HT1080 (cell line): ENCODE results near the gene VAPB. TPM values are rescaled to one million over a fixed set of nuclear protein-coding genes. Genes with fewer than 3 reads are reported as not detected.

Source experiments
- DNase-seq: peaks from one replicate; pipeline ENCODE4 v3.0.0-alpha.2; 2015; ENCODE audit warnings: low read depth
- total RNA-seq: library from RNA; depleted of rRNA; stranded (reverse); fragments of >200 nt; shearing (Covaris generic); gene quantifications from 2 replicates; pipeline ENCODE4 v1.2.3, GENCODE V29; 2014

The VAPB gene
- total RNA-seq, 1 experiment from 2014 or later = 14.2 TPM

GRCh38 chr20:58377766-58378401 lies 11.1 kb upstream of the VAPB start:
- no peak for DNase-seq

- DNase-seq = no peak
These were observed 10.3 kb upstream of the VAPB start for GRCh38 chr20:58378704-58379103.

DNA sequence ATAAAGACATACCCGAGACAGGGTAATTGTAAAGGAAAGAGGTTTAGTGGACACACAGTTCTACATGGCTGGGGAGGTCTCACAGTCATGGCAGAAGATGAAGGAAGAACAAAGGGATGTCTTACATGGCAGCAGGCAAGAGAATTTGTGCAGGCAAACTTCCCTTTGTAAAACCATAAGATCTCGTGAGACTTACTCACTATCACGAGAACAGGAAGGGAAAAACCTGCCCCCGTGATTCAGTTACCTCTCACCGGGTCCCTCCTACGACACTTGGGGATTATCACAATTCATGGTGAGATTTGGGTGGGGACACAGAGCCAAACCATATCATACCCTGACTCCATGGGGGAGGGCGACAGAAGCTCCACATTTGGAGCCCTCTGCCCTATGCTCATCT lies 7.4 kb upstream of the VAPB start:
- DNase-seq = no peak

GRCh38 chr20:58382096-58382495 lies 6.9 kb upstream of the VAPB start:
- no peak for DNase-seq

DNA sequence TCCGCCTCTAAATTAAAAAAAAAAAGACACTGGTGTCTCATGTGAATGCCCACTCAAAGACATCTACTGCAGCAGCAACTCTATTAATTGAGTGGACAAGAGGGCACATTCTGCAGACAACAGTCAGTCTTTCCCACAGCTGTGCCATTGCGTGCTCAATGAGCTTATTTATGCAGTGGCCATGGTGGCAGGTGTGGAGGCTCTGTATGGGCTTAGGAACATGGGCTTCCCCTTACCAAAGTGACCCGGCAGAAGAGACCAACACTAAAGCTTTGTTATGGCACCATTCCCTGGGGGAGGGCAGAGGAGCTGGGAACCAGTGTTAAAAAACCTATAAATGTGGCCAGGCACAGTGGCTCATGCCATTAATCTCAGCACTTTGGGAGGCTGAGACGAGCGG lies 4.2 kb upstream of the VAPB start:
- no peak for DNase-seq

DNA sequence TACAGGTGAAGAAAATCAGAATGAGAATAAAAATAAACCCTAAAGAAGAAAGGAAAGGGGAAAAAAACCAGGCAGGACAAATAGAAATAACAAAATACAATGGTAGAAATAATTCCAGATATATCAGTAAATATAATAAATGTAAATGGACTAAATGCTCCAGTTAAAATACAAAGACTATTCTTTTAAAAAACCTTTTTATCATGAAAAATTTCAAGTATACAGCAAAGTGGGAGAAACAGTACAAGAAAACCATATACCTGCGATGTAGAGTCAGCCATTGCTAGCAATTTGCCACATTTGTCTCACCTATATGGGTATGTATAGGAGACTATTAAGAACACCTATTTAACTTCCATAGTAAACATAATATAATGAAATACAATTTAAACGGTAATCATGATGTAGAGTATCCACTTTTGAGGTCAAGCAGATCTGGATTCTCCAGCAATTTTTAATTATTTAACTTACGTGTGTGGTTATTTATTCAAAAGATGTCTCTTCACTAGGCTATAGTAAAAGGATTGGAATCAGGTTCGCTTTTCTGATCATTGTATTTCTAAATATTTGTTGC lies 914 bp upstream of the VAPB start:
- no peak for DNase-seq

DNA sequence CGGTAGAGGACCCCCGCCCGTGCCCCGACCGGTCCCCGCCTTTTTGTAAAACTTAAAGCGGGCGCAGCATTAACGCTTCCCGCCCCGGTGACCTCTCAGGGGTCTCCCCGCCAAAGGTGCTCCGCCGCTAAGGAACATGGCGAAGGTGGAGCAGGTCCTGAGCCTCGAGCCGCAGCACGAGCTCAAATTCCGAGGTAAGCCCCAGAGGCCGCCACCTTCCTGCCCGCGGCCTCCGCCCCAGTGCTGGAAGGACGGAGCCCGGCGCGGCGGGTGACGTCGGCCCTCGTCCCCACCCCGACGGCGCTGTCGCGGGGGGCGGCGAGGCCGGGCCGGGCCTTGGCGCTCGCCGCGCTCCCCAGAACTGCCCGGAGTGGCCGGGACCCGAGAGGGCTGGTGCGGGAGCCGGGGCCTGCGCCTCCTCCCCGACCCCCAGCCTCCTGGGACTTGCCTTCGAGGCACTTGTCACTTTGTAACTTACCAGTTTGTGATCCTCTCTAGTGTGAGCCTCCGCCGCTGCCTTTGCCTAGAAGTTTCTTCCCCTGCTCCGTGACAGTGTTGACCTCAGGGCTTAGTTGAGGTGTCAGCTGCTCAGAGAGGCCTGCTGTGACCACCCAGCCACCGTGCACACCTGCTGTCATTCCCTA lies 417 bp downstream of the VAPB start:
- peak; percentile 20 for DNase-seq

DNA sequence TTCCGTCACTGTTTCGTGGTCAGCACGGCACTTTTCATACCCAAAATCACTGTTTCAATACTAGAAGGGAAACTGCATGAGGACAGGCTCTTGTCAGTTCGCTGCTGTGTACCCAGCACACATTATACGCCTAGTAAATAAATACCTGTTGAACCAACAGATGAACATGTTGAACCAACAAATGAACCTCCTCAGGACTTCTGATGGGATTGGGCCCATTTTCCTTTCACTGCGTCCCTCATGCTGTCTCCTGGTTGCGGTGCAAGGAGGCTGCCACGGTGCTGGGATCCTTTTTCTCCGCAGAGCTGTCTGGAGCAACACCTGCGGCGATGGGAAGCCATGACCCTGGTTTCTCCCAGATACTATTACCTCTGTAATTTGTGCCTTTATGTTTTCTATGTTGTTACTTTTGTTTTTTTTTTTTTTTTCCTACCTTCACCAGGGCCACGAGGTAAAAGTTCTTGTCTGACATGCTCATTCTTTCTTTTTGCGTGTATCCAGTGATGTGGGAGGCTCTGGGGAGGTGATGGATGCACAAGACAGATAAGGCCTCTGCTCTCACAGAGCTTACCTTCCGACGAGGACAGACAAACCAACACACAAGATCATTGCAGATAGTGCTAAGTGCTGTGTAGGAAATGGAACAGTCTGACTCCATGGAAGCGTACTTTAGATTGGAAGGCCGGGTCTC lies 1.1 kb downstream of the VAPB start:
- no peak for DNase-seq

DNA sequence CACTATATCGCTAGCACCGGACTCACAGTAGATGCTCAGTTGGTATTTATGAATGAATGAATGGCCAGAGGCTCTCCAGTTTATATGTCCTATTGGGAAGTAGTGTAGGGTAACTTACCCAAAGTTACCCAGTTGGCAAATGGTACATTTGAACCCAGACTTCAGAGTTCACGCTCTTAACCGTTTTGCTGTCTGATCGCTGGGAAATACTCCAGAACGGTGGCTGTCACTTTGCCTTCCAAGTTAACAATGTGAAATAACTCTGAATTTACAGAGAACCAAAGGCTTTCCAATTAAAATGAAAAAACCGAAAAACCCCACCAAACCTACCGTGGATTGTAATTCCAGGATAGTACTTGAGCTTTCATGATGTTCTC lies 1.6 kb downstream of the VAPB start:
- DNase-seq = no peak

- DNase-seq = no peak
These were observed 3.3 kb downstream of the VAPB start for GRCh38 chr20:58392286-58392685.

DNA sequence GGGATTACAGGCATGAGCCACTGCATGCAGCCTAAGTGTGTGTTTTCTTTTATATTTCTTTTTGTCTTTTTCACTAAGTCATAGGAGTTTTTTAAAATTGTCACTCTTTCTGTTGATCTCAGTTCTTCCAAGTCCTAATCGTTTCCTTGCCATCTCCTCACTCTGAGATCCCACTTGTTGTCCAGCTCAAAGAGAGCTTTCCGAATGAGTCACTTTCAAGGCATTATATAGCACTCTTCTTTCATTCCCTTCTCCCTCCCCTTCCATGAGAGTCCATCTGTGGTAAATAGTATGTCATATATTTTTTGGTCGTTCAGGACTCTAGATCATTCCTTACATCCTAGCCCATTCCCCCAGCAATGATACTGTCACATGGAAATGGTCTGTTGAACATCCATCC lies 4.3 kb downstream of the VAPB start:
- DNase-seq = peak; percentile 10

- DNase-seq = no peak
These were observed 5.8 kb downstream of the VAPB start for GRCh38 chr20:58394801-58395200.

DNA sequence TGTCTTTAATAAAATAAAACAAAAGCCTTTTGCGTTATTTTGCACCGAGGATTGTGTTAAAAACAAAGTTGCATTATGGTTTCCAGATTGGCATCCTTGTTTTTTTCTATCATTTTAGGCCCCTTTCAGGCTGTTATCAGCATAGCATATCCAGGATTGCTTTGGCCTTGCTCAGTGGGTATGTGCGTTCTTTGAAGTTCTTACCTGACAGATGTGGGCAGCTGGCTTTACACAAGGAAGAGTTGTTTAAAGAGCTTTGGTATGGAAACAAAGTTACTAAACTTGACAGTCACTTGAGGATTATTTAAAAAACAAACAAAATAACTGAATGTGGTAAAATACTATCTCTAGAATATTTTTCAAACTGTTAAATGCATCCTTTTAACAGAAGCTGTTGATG lies 6.6 kb downstream of the VAPB start:
- DNase-seq = no peak

DNA sequence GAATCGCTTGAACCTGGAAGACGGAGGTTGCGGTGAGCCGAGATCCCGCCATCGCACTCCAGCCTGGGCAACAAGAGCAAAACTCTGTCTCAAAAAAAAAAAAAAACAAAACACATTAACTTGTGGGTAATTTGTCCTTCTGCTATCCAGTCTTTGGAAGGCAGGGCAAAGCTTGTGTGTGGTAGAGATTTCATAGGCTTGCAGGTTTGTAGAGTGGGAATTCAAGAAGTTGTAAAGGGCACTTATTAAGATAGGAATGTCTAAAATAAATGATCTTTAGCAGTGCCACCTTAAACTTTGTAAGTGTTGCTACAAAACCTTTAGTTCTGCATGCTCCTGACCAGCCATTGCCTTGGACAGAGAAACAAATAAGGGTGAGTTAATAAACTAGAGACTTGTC lies 8.4 kb downstream of the VAPB start:
- no peak for DNase-seq

DNA sequence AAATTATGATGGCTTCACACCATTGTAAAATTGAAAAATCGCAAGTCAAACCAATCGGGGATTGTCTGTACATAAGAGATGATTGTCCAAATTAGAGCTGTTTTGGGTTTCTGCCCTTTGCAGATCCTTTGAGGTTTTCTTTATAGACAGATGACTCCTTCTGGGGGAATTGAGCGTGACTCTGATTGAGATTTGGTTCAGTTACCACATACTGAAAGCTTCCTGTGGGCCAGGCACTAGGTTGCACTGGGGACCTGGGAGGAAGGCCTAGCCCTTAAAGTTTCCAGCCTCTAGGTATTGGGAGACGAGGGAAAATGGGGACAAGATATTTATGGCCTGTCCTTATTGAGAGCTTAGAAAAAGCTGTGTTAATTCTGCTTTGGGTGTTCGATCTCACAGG lies 9.2 kb downstream of the VAPB start:
- no peak for DNase-seq

DNA sequence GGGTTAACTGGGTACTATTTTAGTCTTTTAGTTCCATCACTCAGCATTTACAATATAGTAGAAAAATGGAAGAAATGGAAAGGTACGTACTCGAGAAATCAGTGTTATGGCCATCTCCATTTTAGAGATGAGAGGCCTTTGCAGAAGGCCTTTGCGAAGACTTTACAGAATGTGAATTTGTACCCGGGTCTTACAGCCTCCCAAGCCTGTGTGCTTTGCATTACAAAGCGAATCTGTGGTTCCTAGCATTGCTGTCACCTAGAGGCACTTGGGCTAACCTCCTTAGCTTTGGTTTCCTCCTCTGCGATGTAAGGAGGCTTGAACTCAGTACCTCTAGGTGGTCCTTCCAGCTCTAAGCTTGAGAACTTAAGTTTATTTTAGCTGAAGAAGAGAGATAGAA lies 10.9 kb downstream of the VAPB start:
- DNase-seq = no peak

GRCh38 chr20:58401162-58401561 lies 12.1 kb downstream of the VAPB start:
- no peak for DNase-seq

- no peak for DNase-seq
These were observed 13.3 kb downstream of the VAPB start for GRCh38 chr20:58402305-58402704.

GRCh38 chr20:58402827-58403226 lies 13.8 kb downstream of the VAPB start:
- no peak for DNase-seq

DNA sequence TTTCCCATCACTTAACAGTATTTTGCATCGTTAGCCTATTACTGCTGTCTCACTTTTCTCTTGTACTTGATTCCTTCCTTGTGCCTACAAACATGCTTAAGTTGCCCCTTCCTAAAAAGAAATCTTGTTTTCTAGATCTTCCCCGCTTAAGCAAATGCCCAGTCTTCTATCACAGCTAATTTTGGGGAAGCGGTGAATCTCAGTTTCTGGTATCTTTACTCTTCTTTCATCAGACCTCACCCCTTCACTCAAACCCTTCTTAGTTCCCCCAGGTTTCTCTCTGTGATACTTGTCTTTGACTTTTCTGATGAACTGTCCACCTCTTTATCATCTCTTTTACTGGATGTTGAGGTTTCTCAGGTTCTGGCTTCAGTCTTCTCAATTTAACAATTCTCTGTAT lies 14.2 kb downstream of the VAPB start:
- no peak for DNase-seq

GRCh38 chr20:58405504-58406291 lies 16.7 kb downstream of the VAPB start:
- DNase-seq = no peak
